Renal cortex interstitium (tissue), 15 donors: ENCODE results near the gene MACC1. TPM values are rescaled to one million over a fixed set of nuclear protein-coding genes. Genes with fewer than 3 reads are reported as not detected.

ENCODE experiments used
- DNase-seq, 11 donors: peaks; one replicate each; pipeline ENCODE4 v3.0.0-alpha.2; 2013; ENCODE audit warnings: low read depth in 9 of 11, low spot score in 4 of 11; ENCODE audit errors: extremely low read depth in 1 of 11
- long read RNA-seq, 16 experiments: transcript quantifications; one replicate each; lab custom pipeline, GENCODE V29; 2026
- polyA plus RNA-seq, 3 donors: library from polyadenylated mRNA; unstranded; fragments of 120-200 nt; gene quantifications; one replicate each; pipeline ENCODE4 v1.2.1, GENCODE V29; 2013; ENCODE audit not compliant: insufficient read length in 3 of 3

The MACC1 gene
- polyA plus RNA-seq, result 10 to 100 TPM in 1 of 3 donors, 1 to 10 TPM in 2; 6.6 to 21.2 (median 9.0) TPM
- long read RNA-seq, donor 1, result 0 reads
- long read RNA-seq, donor 2, result 0 reads
- long read RNA-seq, donor 3, partial matches to known transcripts, result 0 of 1 reads
- long read RNA-seq, donor 3, other reads (novel, unspliced or antisense), result 0 of 1 reads
- long read RNA-seq, donor 4, result 0 reads
- long read RNA-seq, donor 5, result 0 reads
- long read RNA-seq, donor 6, full-length matches to known transcripts, result 1 of 1 reads
- long read RNA-seq, donor 6, partial matches to known transcripts, result 0 of 1 reads
- long read RNA-seq, donor 6, other reads (novel, unspliced or antisense), result 0 of 1 reads
- long read RNA-seq, donor 7, result 0 reads
- long read RNA-seq, donor 8, result 0 reads
- long read RNA-seq, donor 9, partial matches to known transcripts, result 0 of 1 reads
- long read RNA-seq, donor 9, other reads (novel, unspliced or antisense), result 0 of 1 reads
- long read RNA-seq, donor 10, result 0 reads
- long read RNA-seq, donor 11, result 0 reads
- long read RNA-seq, donor 12, result 0 reads
- long read RNA-seq, donor 13, result 0 reads
- long read RNA-seq, donor 14, result 0 reads
- long read RNA-seq, donor 15, result 0 reads
- long read RNA-seq, donor 16, result 0 reads

- DNase-seq, result peak; percentile 29 to 77 (median 49)
These were observed at the start of gene MACC1 for GRCh38 chr7:20217193-20217948. Gene MACC1, minus strand, starts transcription at chr7:20217384. Its CDS starts 55,522 bp downstream, at chr7:20161862.

GRCh38 chr7:20264623-20265022, 47.4 kb upstream of the MACC1 start:
- no peak for DNase-seq

GRCh38 chr7:20260223-20260622, 43.0 kb upstream of the MACC1 start:
- no peak for DNase-seq

DNA sequence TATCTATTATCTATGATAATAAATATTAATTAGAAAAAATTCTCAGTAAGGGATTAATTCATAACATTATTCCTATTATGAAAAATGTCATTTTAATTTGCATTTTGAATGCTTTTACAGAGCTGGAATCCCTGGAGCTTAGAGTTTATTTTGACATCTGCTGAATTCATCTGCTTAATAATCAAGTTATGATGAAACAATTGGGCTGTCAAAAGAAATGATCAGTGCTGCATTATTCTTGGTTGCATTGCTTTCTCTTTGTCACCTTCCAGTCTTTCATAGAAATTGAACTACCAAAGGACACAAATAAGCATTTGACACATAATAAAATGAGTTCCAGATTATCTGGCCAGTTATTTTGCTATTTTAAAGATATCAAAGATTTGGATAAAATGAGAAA, 40.0 kb upstream of the MACC1 start:
- no peak for DNase-seq

- DNase-seq, result peak; percentile 17 to 85 (median 48)
These were observed 32.7 kb upstream of the MACC1 start for GRCh38 chr7:20249920-20250319.

- no peak for DNase-seq
These were observed 32.2 kb upstream of the MACC1 start for GRCh38 chr7:20249376-20249775.

DNA sequence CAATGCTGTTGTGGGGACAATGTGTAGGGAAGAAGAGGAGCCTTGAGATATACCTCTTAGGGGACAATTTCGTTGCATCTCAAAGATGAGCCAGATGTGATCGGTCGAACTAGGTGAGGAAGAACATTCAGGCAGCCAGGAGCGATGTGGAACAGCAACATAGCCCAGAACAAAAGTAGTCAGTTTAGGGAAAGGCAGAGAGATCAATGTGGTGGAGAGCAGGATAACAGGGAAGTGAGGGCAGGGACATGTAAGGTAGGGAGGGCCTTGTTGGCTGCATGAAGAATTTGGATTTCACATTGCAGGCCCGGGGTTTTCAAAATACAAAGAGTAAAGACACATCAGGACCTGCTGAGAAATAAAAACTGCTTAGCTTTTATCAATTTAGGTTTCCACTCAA, 29.1 kb upstream of the MACC1 start:
- no peak for DNase-seq

- DNase-seq, result no peak
These were observed 27.3 kb upstream of the MACC1 start for GRCh38 chr7:20244334-20245120.

- DNase-seq, result no peak
These were observed 24.7 kb upstream of the MACC1 start for GRCh38 chr7:20241911-20242261.

- DNase-seq, result no peak
These were observed 24.2 kb upstream of the MACC1 start for GRCh38 chr7:20241194-20241910.

- DNase-seq, result no peak
These were observed 23.1 kb upstream of the MACC1 start for GRCh38 chr7:20240080-20240926.

DNA sequence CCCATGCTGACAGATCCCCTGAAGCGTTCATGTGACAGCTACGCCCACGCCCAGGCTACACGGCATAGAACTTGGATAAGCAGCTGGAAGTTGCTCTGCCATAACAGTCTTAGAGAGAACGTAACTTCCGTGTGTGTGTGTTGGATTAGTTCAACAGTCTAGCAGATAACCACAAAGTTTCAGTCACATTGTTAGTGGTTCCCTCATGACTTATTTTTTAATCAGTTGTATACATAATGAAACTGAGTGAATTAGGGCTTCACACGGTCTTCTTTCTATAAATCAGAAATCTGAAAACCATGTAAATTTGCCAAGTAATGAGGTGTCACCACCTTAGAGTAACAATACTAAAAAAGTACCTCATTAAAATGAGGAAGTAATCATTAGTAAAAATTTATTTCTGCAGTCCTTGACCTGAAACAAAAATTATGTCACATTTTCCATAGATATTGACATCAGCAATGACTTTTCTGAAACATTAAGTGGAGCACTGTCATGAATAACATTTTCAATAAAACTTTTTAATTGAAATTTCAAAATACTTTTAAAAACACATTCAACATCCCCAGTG, 21.7 kb upstream of the MACC1 start:
- no peak for DNase-seq

- DNase-seq, result no peak
These were observed 21.1 kb upstream of the MACC1 start for GRCh38 chr7:20238194-20238753.

- no peak for DNase-seq
These were observed 20.4 kb upstream of the MACC1 start for GRCh38 chr7:20237464-20238193.

- no peak for DNase-seq
These were observed 19.6 kb upstream of the MACC1 start for GRCh38 chr7:20236790-20237189.

DNA sequence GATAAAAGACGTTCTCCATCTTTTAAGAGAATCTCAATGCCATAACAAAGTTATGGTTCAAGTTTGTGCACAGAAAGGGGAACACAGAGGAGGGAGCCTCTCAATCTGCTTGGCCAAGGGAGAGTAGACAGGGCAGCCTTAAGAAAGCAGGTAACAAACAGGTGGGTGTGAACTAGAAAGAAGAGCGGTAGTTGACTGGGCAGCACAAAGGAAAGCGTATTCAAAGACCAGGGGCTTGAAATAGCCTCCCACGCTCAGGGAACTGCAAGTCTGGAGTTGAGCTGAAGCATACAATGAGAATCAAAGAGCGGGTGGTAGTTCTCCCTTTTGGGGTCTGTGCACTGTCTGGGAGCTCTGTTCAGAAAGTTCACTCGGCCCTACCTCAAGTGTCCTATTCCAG, 18.9 kb upstream of the MACC1 start:
- DNase-seq, result no peak

DNA sequence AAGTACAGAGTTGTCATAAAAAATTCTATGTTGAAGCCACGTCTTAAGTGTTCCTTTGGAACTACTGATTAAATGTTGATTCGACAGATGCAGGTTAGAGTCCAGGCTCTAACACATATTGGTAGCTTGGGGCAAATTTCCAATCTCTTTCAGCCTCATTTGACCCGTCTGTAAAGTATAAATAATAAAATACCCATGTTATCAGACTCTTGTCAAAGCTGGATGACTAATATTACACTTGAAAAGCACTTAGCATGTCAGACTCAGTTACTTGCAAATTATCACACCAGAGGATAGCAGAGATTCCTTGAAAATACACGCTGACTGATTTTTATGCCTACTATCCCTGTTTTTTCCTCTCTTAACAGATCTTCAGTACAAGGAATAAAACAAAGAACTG, 18.1 kb upstream of the MACC1 start:
- DNase-seq, result no peak
